Stimulated activated CD8-positive, alpha-beta memory T cell treated with anti-CD3 and anti-CD28 coated beads, Interleukin-12 subunit alpha, Interleukin-12 subunit beta, amount 100 ng/mL, for 4 hours (primary cell): Measurements from ENCODE around the gene PAFAH2.
"Not testable (repeated sequence)": the region's sequence is repeated elsewhere in the genome, so short reads cannot be mapped to it uniquely, and the experiment has no call there.

Experiments used
- DNase-seq: peaks from one replicate; pipeline ENCODE4 v3.0.0-alpha.2; 2020; ENCODE audit warnings: low read depth

PAFAH2 gene

DNA sequence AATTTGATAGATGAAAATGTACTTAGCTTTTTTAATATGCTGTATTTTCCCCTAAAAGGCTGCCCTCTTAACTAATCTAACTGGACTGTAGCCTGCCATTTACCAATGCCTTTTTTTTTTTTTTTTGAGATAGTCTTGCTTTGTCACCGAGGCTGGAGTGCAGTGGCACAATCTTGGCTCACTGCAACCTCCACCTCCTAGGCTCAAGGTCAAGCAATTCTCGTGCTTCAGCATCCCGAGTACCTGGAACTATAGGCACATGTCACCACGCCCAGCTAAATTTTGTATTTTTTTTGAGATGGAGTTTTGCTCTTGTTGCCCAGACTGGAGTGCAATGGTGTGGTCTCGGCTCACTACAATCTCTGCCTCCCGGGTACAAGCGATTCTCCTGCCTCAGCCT lies 18.7 kb downstream of the PAFAH2 start:
- DNase-seq: no peak

DNA sequence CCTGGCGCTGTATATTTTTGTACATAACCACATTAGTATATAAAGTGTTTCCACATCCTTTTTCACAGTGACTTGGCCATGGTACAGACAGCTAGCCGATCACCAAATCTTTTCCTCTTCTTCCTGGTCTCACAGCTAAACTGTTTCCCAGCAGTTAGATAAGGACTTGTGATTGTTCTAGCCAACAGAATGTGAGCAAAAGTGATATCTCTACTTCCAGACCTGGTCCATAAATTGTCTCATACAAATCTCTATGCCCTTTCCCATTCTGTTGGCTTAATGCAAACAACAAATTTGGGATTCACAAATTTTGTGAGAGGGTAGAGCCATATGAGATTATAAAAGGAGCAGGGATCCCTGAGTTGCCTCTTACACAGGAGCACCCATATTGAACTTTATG lies 19.5 kb downstream of the PAFAH2 start:
- no peak for DNase-seq

DNA sequence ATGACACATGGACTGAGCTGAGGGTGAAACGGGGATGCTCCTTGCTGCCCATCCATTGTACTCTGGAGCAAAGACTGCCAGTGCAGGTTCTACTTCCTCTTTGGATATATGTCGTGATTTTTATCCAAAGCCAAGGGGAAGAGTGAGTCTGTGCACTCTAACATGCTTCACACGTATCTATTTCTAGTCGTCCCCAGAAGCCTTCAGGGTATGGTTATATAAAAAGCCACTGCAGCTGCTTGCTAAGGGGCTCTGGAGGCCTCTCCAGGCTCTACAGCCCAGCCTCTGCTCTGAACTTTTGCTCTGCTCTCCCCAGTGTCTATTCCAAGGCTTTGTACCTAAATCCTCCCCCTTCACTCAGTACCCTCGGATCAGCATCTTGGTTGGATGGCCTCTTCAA lies 20.1 kb downstream of the PAFAH2 start:
- DNase-seq: no peak

GRCh38 chr1:25973610-25974321 lies 24.1 kb downstream of the PAFAH2 start:
- no peak for DNase-seq

DNA sequence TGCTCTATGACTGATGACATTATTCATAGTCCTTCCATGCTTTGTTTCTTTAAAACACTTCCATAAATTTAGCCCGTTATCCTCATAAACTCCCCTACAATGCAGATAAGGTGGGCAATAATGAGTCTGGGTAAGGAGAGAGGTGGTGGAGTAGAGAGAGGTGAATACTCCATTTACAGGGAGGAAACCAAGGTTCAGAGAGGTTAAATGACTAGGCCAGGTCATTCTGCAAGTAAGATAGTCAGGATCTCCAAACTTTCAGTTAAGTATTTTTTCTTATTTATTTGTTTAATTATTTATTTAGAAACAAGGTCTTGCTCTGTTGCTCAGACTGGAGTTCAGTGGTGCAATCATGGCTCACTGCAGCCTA lies 26.1 kb downstream of the PAFAH2 start:
- no peak for DNase-seq

DNA sequence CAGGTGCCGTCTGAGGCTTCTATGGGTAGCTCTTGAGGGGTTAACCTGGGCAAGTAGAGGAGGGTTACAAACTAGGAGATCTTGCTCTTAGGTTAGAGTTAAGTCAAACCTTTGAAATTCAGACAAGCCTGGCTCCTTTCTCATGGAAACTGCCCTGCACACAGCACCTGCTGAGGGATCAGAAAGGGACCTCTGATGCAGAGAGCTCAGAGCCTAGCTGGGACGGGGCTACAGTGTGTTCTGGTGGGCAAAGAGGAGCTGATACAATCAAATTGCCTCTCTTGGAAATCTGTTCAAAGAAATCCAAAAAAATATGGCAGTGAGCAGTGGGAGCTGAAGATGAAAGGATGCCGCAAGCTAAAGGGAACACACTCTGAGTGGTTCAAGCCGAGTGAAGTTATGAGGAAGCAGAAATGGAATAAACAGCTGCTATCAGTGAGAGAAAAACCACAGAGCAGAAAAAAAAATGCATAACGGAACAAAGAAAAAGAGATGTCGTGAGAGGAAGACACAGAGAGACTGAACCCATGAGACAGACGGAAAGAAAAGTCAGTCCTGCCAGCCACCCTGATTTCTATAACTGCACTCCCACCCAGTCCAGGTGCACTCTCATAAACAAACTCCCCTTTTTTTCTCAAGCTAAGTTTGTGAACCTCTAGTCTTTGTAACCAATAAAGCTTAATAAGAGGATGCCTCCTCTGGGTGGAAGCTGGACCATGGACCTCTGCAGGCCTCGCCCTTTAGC lies 26.6 kb downstream of the PAFAH2 start:
- no peak for DNase-seq

- DNase-seq: no peak
These were observed 30.6 kb downstream of the PAFAH2 start for GRCh38 chr1:25967308-25967707.

DNA sequence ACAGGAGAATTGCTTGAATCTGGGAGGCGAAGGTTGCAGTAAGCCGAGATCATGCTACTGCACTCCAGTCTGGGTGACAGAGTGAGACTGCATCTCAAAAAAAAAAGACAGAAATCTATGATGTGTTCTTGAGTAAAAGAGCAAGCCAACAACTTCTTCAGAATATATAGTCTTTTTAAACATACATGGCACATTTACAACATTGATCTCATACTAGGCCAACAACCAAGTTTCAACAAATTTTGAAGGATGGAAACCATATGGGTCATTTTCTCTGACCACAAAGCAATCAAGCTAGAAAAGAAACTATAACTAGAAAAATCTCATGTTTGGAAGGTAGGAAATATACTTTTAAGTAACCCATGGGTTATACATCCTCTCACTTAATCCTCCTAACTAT lies 38.3 kb downstream of the PAFAH2 start:
- DNase-seq: no peak

GRCh38 chr1:25958465-25958864 lies 39.4 kb downstream of the PAFAH2 start:
- no peak for DNase-seq

- DNase-seq: no peak
These were observed 42.3 kb downstream of the PAFAH2 start for GRCh38 chr1:25955553-25955952.

- no peak for DNase-seq
These were observed 43.5 kb downstream of the PAFAH2 start for GRCh38 chr1:25954282-25954938.

GRCh38 chr1:25952841-25953401 lies 44.9 kb downstream of the PAFAH2 start:
- DNase-seq: no peak

DNA sequence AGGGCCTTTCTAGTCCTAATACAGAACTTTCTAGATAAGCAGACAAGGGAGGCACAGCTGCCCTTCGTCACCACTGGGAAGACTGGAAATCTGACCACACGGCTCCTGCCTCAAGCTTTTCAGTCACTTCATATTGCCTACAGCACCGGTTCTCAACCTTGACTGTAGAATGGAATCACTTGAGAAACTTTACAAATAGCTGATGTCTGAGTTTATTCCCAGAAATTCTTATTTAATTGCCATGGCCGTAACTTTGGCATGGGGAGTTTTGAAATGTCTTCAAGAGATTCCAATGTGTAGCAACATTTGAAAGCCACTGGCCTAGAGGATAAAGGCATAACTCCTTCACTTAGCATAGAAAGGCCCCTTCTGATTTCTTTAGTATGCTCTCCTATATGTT lies 49.2 kb downstream of the PAFAH2 start:
- DNase-seq: no peak

DNA sequence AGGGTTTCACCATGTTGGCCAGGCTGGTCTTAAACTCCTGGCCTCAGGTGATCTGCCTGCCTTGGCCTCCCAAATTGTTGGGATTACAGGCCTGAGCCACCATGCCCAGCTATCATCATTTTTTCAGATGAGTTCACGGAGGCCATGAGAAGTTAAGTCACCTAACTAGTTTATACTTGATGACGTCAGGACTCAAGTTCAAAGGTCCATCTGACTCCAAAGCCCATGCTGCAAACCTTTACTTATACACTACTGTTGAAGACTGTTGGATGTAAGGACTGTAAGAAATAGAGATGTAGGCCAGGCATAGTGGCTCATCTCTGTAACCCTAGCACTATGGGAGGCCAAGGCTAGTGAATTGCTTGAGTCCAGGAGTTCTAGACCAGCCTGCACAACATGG lies 50.8 kb downstream of the PAFAH2 start:
- no peak for DNase-seq

- DNase-seq: no peak
These were observed 52.1 kb downstream of the PAFAH2 start for GRCh38 chr1:25945761-25946160.

DNA sequence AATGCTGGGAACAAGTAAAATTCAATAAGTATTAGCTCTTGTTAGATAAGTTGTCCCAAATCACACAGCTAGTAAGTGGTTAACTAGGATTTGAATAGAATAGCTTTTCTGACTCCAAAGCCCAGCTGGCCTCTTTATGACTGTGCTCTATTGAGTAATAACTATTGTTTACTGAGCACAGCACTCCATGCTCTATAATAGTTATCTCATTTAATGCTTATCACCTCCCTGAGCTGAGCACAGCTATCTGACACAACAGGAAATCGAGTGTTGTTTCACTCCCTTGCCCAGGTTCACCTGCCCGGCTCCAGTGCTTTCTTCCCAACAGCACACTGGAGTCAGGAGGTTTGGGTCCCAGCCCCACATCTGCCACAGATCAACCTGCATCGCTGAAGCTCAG lies 52.9 kb downstream of the PAFAH2 start:
- DNase-seq: no peak

DNA sequence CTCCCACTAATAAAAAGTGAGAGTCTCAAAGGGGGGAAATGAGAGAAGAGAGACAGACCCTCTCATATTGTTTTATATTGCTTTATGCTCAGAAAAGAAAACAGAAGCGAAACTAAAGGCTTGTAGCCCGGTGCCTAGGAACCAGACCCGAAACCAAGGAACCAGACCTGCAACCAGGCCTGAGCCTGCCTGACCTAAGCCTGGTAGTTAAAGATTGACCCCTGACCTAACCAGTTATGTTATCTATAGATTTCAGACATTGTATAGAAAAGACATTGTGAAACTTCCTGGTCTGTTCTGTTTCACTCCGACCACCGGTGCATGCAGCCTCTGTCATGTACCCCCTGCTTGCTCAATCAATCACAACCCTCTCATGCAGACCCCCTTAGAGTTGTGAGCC lies 54.4 kb downstream of the PAFAH2 start:
- DNase-seq: not testable (repeated sequence)

GRCh38 chr1:25936947-25937346 lies 60.9 kb downstream of the PAFAH2 start:
- no peak for DNase-seq

- DNase-seq: no peak
These were observed 64.1 kb downstream of the PAFAH2 start for GRCh38 chr1:25933479-25934365.

DNA sequence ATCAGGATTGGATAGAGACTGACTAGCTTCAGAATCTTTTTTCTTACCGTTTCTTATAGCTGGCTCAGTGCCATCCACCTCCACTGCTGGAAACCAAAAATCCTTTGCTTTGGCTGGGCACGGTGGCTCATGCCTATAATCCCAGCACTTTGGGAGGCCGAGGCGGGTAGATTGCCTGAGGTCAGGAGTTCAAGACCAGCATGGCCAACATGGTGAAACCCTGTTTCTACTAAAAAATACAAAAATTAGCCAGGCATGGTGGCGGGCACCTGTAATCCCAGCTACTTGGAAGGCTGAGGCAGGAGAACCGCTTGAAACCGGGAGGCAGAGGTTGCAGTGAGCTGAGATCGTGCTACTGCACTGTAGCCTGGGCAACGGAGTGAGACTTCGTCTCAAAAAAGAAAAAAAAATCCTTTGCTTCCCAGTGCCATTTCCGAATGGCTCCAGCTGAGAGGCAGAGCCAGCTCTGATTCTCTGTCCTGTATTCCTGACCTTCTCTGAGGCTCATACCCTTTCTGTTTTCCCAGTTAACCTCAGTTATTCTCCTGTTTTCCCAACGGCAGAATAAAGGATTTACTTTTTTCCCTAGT lies 65.0 kb downstream of the PAFAH2 start:
- DNase-seq: not testable (repeated sequence)

- DNase-seq: no peak
These were observed 65.5 kb downstream of the PAFAH2 start for GRCh38 chr1:25932321-25932720.

DNA sequence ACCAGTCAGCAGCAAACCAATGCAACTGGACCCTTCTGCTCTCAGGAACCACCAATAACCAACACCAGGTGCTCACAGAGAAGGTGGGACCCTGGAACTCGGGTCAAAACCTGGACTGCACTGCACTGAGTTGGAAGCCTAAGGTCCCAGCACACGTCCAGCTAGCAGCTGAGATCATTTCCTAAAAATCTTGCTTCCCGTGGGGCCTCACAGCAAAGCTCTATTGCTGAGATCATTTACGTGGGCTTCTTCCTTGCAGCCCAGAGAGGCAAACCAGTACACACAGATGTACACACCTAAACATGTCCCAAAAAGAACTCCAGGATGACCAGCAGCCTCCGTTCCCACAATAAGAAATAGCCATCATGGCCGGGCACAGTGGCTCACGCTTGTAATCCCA lies 68.8 kb downstream of the PAFAH2 start:
- no peak for DNase-seq
